Keratinocyte (primary cell): ENCODE data around the gene HTT-AS.

Experiments
- EZH2 ChIP-seq: IDR thresholded peaks from one replicate; pipeline ENCODE4 v1.6.1; 2012; ENCODE audit warnings: inconsistent platforms, mild to moderate bottlenecking, low read length, moderate library complexity
- TF ChIP-seq, protein P1 (sequence below), 3 experiments: IDR thresholded peaks in 1 of 3; conservative IDR thresholded peaks in 1 of 3; optimal IDR thresholded peaks in 1 of 3; 2 replicates in 2 of 3; 3 replicates in 1 of 3; pipeline versions ENCODE3 to v1.5.1; 2011; ENCODE audit warnings: low read length in 3 of 3, mild to moderate bottlenecking in 3 of 3, moderate library complexity in 2 of 3, control low read depth in 1 of 3, inconsistent platforms in 1 of 3; ENCODE audit not compliant: insufficient read depth in 2 of 3; ENCODE audit errors: extremely low read depth in 1 of 3

DNA sequence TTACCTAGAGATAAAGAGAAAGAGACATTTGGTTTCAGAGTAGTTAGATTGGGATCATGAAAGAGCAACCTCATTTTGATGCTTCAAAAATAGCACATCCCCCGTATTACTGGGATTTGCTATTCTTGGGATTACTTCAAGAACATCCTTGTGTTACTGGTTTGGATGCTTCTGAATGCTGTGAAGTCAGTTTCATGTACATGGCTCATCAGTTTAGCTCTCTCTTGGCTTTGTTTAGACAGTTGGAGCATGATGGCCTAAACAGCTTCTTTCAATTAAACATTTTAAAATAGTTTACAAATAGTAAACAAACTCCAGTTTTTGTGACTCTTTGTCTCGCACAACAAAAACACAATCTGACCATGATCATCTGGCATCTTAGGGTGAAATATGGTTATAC, 24.0 kb upstream of the HTT-AS start:
- TF ChIP-seq, protein P1, sequence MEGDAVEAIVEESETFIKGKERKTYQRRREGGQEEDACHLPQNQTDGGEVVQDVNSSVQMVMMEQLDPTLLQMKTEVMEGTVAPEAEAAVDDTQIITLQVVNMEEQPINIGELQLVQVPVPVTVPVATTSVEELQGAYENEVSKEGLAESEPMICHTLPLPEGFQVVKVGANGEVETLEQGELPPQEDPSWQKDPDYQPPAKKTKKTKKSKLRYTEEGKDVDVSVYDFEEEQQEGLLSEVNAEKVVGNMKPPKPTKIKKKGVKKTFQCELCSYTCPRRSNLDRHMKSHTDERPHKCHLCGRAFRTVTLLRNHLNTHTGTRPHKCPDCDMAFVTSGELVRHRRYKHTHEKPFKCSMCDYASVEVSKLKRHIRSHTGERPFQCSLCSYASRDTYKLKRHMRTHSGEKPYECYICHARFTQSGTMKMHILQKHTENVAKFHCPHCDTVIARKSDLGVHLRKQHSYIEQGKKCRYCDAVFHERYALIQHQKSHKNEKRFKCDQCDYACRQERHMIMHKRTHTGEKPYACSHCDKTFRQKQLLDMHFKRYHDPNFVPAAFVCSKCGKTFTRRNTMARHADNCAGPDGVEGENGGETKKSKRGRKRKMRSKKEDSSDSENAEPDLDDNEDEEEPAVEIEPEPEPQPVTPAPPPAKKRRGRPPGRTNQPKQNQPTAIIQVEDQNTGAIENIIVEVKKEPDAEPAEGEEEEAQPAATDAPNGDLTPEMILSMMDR (optimal IDR thresholded peaks at IDR 0.05 in 1 of 3, IDR thresholded peaks at IDR 0.05 in 1 of 3, conservative IDR thresholded peaks at IDR 0.05 in 1 of 3; ENCODE audit: extremely low read depth in 1 of 3, insufficient read depth in 2 of 3, low read length in 3 of 3) = no peak
- no peak for TF ChIP-seq EZH2
